Stimulated activated CD8-positive, alpha-beta memory T cell treated with anti-CD3 and anti-CD28 coated beads, Interleukin-7, amount 100 ng/mL, for 48 hours (primary cell): ENCODE measurements around the gene PTPRG.

Experiments used
- DNase-seq, 2 donors: peaks; one replicate each; pipeline ENCODE4 v3.0.0-alpha.2; 2020; ENCODE audit warnings: low read depth in 1 of 2; ENCODE audit errors: extremely low read depth in 1 of 2

PTPRG gene

DNA sequence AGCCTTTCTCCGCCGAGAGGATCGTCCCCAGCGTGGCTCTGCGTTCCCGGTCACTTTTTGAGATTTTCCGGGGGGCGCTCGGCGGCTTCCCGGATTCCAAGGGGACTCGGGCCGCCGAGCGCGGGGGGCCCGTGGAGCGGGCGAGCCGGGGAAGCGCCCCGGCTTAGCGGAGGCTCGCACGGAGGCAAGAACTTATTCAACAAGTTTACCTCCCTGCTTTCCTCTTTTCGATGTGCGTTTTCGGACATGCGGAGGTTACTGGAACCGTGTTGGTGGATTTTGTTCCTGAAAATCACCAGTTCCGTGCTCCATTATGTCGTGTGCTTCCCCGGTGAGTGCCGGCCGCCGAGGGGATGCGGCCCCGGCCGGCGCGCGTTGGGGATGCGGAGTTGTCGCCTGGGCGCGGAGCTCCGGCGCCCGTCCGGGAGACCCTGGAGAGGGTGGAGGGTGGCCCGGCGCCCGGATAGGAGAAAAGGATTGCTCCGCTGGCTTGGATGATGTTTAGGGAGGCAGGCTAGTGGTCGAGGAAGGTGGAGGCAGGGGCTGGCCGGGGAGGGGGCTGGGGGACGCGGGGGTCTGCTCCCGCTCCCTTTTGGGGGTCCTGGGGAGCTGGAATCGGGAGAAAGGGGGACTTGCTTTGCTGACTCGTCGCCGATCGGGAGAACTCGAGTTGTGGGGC lies 810 bp downstream of the PTPRG start:
- DNase-seq: no peak

GRCh38 chr3:61562721-61563312 lies 1.4 kb downstream of the PTPRG start:
- no peak for DNase-seq

GRCh38 chr3:61563313-61564271 lies 2.2 kb downstream of the PTPRG start:
- DNase-seq: no peak

- DNase-seq: no peak
Observed at GRCh38 chr3:61564395-61565059, 3.2 kb downstream of the PTPRG start.

DNA sequence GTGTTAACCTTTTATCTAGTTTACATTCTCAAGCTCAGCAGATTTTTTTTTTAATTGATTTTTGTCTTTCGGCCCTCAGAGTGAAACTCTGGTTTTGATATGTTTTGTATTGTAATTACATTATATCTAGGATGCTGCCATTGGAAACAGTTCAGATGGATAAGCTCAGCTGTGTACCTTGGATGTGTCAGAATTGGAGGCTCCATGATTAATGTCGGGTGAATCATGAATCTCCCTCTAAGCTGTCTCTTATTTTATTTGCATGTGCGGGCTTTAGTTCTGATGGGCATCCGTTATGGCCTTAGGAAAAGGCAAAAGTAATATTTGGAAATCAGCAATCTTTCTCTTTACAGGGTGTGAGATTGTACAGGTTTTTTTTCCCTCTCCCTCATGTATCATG lies 4.2 kb downstream of the PTPRG start:
- DNase-seq: no peak

- no peak for DNase-seq
Observed at GRCh38 chr3:61568127-61568526, 6.8 kb downstream of the PTPRG start.

- DNase-seq: no peak
Observed at GRCh38 chr3:61569856-61570580, 8.6 kb downstream of the PTPRG start.

DNA sequence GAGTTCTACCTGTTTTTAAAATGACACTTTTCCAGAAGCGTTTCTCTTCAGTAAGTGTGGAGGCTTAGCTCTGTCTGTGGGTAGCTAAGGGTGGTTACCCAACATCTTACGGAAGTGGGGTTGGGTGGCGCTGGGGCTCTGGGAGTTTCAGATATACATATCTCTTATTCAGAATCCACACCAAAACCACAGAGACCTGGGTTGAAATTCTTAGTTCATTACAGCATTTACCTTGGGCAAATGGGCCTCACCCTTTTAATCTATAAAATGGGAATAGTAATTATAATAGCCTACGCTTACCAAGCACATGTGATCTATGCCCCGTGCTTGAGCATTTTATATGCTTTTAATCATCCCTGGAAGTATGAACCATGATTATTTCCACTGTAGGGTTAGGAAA lies 9.4 kb downstream of the PTPRG start:
- no peak for DNase-seq

GRCh38 chr3:61571516-61572336 lies 10.4 kb downstream of the PTPRG start:
- no peak for DNase-seq

DNA sequence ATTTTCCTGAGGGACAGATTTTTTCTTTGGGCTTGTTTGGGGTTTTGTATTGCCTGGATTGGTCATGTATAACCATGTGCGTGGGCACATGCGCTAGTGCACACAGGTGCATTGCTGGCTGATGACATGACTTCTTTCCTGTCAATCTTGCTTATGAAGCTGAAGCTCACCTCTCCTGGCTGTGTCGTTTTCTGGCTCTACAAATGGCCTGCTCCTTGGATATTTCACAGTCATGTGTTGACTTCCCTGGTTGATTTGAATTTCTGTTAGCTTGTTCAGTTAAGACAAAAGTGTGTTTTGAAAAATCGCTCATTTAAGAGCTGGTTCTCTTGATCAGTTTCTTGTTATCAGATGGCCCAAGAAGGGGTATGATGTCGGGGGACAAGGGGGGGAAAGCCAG lies 11.5 kb downstream of the PTPRG start:
- DNase-seq: no peak

DNA sequence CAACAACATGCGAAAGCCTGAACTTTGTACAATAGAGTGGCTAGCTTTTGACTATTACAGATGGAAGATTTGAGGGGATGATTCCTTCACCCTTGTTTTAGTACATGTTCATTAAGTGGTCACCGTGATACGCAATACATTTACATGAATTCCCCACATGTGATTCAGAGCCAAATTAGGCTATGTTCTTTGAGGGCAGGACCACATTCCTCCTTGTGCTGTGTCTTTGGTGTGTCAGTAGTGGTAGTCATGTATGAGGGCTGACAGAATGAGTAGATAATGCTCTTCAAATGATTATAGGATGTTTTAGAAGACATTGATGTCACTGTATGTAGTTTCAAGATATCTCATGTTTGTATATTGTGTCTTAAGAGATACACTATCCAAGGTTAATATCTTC lies 12.1 kb downstream of the PTPRG start:
- no peak for DNase-seq

- DNase-seq: no peak
Observed at GRCh38 chr3:61574854-61575253, 13.5 kb downstream of the PTPRG start.

DNA sequence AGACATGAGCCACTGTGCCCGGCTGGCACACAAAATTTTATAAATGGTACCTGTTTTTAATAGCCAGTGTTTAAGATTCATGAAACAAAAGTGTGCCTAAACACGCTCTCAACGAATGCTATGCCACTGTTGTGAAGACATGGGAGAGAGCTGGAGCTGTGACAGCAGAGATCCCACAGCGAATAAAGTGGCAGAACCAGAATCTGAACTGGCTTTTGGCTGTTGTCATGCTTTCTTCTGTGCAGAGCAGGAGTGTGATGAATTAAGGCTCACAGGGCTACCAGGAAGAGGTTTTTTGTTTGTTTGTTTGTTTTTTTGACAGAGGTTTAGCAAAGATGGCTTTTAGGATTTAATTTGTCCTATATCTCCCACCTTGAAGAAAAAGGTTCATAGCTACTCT lies 14.5 kb downstream of the PTPRG start:
- no peak for DNase-seq

DNA sequence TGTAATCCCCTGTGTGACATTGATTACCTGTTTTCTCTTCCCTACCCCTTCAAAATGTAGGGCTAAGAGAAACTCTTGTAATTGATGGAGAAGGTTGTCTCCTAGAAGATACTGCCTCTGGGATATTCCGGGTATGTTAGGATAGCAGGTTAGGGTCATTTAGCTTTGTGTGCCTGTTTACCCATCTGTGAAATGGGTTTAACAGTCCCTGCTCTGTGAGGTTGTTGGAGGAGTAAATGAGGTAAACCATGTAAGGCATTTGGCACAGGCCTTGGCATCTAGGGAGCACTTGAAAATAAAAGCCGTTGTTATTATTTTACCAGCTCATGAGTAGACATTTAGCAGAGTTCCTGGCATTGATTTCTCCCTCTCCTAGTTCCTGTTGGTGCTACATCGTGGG lies 16.4 kb downstream of the PTPRG start:
- DNase-seq: no peak

GRCh38 chr3:61578667-61579367 lies 17.4 kb downstream of the PTPRG start:
- no peak for DNase-seq

DNA sequence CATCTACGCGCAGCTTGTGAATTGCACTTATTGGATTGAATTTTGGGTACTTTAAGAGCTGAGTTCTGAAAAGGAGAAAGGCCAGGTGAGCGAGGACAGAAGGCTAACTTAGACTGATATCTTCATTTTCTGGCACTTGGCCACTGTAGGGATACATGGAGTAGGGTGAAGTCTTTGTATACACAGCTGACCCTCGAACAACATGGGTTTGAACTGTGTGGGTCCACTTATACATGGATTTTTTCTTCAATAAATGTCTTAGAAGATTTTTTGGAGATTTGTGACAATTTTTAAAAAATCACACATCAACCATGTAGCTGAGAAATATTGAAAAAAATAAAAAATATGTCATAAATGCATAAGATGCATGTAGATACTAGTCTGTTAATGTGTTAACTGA lies 18.3 kb downstream of the PTPRG start:
- no peak for DNase-seq

- no peak for DNase-seq
Observed at GRCh38 chr3:61580982-61581643, 19.7 kb downstream of the PTPRG start.

- no peak for DNase-seq
Observed at GRCh38 chr3:61582287-61582686, 20.9 kb downstream of the PTPRG start.

DNA sequence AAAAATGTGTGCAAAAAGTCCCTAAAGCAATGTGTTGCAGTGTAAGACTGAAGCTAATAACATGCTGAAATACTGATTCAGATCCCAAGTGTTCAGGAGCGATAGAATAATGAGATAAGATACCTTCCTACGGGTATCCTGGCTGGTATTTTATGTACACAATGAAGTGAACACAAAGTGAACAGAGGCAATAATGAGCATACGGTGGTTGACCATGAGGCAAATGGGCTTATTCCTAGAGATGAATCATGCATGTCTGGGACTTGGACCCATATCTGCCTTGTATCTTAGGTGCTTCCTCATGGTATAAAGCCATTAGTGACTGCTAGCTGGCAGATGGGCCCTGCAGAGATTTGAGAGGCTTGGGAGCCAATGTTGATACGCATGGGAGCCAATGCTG lies 21.5 kb downstream of the PTPRG start:
- no peak for DNase-seq
